Lower leg skin (tissue), 4 donors: ENCODE data around the gene NUP88. TPM values are rescaled to one million over a fixed set of nuclear protein-coding genes. Genes with fewer than 3 reads are reported as not detected.

Experiments
- DNase-seq, 2 donors: peaks; one replicate each; pipeline ENCODE4 v3.0.0-alpha.2; 2019; ENCODE audit warnings: low spot score in 2 of 2
- H3K4me3 ChIP-seq: fragments of 200-600 bp; sonication (generic); 2 replicates; pipeline ENCODE4 v1.5.1; 2017; ENCODE audit warnings: mild to moderate bottlenecking, low read depth; ENCODE audit not compliant: poor library complexity, severe bottlenecking
- CTCF ChIP-seq, 3 donors: fragments of 450-650 bp; IDR thresholded peaks; one replicate each; pipeline ENCODE4 v1.5.1; 2016; ENCODE audit warnings: antibody characterized with exemption in 3 of 3, mild to moderate bottlenecking in 3 of 3, moderate library complexity in 2 of 3
- POLR2A ChIP-seq, 2 donors: fragments of 450-650 bp; IDR thresholded peaks; one replicate each; pipeline ENCODE4 v1.6.1; 2016 to 2017; ENCODE audit warnings: antibody characterized with exemption in 2 of 2, mild to moderate bottlenecking in 1 of 2, moderate library complexity in 1 of 2
- WGBS, 2 donors: methylation state at CpG; one replicate each; pipeline ENCODE4 v1.1.5; 2018; 5-methylcytosine and 5-hydroxymethylcytosine counted together
- intact Hi-C: fragments of 100-400 bp; cut with DNase I; formaldehyde crosslinking; loops from one replicate; pipeline ENCODE4 v1.15.0; 2023; ENCODE audit warnings: low total_unique reads
- total RNA-seq, 4 donors: library from RNA; depleted of rRNA; stranded (reverse); fragments of >200 nt; gene quantifications; one replicate each; pipeline ENCODE4 v1.1.0, GENCODE V29; 2016

NUP88 gene
- total RNA-seq, 4 donors from 2014 or later, result 64.7 to 80.1 (median 74.2) TPM

DNA sequence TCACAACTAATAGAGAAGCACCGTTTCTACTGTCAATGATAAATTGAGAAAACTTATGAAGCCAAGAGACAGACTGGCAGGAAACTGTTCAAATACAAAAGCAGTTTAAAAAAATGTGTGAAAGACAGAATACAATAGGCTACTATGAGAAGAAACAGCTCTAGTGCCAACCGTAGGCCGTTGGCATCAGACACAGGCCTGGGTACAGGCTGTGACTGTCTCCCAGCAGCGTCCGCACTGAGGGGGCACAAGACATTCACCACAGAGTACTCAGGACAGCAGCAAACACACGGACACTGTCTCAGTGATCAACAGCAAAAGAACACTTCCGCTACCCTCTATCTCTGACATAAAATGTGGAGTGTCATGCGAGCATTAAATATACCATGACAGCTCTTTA is 27.3 kb upstream of the NUP88 start:
- whole genome bisulfite sequencing, 2 donors, result 88 to 92% methylated on average over 8 of the region's 8 CpGs
- intact Hi-C loops, result no loop called here
- DNase-seq, result no peak
- H3K4me3 ChIP-seq, result no peak overlapping the region
- TF ChIP-seq POLR2A (IDR thresholded peaks at IDR 0.05) (no peak), CTCF (IDR thresholded peaks at IDR 0.05) (no peak)

- H3K4me3 ChIP-seq, result no peak overlapping the region
- 91 to 93% methylated on average over 19 to 22 of the region's 22 CpGs for WGBS, 2 donors
- no peak for DNase-seq
- TF ChIP-seq CTCF (IDR thresholded peaks at IDR 0.05) (no peak), POLR2A (IDR thresholded peaks at IDR 0.05) (no peak)
- intact Hi-C loops, result no loop called here
Measured at GRCh38 chr17:5444209-5444608, 24.7 kb upstream of the NUP88 start.

- H3K4me3 ChIP-seq, result no peak overlapping the region
- intact Hi-C loops, result no loop called here
- TF ChIP-seq POLR2A (IDR thresholded peaks at IDR 0.05) (no peak), CTCF (IDR thresholded peaks at IDR 0.05) (no peak)
- DNase-seq, result no peak
- WGBS, 2 donors, result 95 to 97% methylated on average over 6 of the region's 6 CpGs
Measured at GRCh38 chr17:5443728-5444127, 24.3 kb upstream of the NUP88 start.

DNA sequence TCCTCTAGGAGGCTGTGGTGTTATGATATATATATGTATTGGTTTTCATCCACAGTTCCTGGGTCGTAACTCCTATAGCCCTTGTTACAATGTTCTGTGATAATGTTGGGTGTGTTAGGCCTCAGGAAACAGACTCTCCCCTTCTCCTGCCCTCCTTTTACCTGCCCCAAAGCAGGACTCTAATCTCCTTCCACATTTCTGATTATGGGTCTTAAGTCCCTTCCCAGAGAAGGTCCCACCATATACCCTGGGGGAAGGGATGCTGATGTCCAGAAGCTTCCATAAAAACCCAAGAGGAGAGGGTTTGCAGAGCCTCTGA is 19.9 kb upstream of the NUP88 start:
- TF ChIP-seq POLR2A (IDR thresholded peaks at IDR 0.05) (no peak), CTCF (IDR thresholded peaks at IDR 0.05) (no peak)
- 0% methylated on average over 1 of the region's 1 CpG for WGBS, 2 donors
- no peak overlapping the region for H3K4me3 ChIP-seq
- intact Hi-C loops, result no loop called here
- no peak for DNase-seq

- peak; percentile 89 to 97 for DNase-seq
- TF ChIP-seq CTCF (IDR thresholded peaks at IDR 0.05) (peak in 1 of 3 donors; percentile 98), POLR2A (IDR thresholded peaks at IDR 0.05) (no peak)
- intact Hi-C loops, result no loop called here
- WGBS, 2 donors, result 0 to 1% methylated on average over 31 to 69 of the region's 75 CpGs
- peak within 1 kb of the TSS; percentile 81 for H3K4me3 ChIP-seq
Measured at GRCh38 chr17:5438716-5439445, 19.4 kb upstream of the NUP88 start, which contains the start of gene C1QBP. C1QBP (minus strand) TSS chr17:5439155; CDS start chr17:5439073, 82 bp downstream.
